ENCODE measurements around the gene SHC4.
A peak's percentile ranks its signal among the peaks of the same experiment; 100 is the strongest.
"Not testable (repeated sequence)": the region's sequence is repeated elsewhere in the genome, so short reads cannot be mapped to it uniquely, and the experiment has no call there.

The SHC4 gene

GRCh38 chr15:48963524-48964113 is at the start of gene SHC4:
Gene SHC4, minus strand, starts transcription at chr15:48963919. Its CDS starts 904 bp downstream, at chr15:48963015.
- peak; percentile 91 to 92 for DNase-seq

- DNase-seq: no peak
Measured at GRCh38 chr15:48999314-48999713, 35.6 kb upstream of the SHC4 start.

GRCh38 chr15:48996276-48996675 is 32.6 kb upstream of the SHC4 start:
- no peak for DNase-seq

- DNase-seq: no peak
Measured at GRCh38 chr15:48993380-48993779, 29.7 kb upstream of the SHC4 start.

- no peak for DNase-seq
Measured at GRCh38 chr15:48992545-48992944, 28.8 kb upstream of the SHC4 start.

GRCh38 chr15:48992096-48992495 is 28.4 kb upstream of the SHC4 start:
- DNase-seq: no peak

GRCh38 chr15:48989170-48989569 is 25.5 kb upstream of the SHC4 start:
- DNase-seq: no peak

- no peak for DNase-seq
Measured at GRCh38 chr15:48987142-48987541, 23.4 kb upstream of the SHC4 start.

GRCh38 chr15:48986240-48986639 is 22.5 kb upstream of the SHC4 start:
- no peak for DNase-seq

- DNase-seq: no peak
Measured at GRCh38 chr15:48985516-48985915, 21.8 kb upstream of the SHC4 start.

- no peak for DNase-seq
Measured at GRCh38 chr15:48984811-48985352, 21.2 kb upstream of the SHC4 start.

- DNase-seq: no peak
Measured at GRCh38 chr15:48984021-48984710, 20.4 kb upstream of the SHC4 start.

- no peak for DNase-seq
Measured at GRCh38 chr15:48983300-48983699, 19.6 kb upstream of the SHC4 start.

GRCh38 chr15:48981941-48982340 is 18.2 kb upstream of the SHC4 start:
- no peak for DNase-seq

GRCh38 chr15:48978638-48979037 is 14.9 kb upstream of the SHC4 start:
- DNase-seq: no peak

GRCh38 chr15:48976444-48977088 is 12.8 kb upstream of the SHC4 start:
- no peak for DNase-seq

GRCh38 chr15:48975472-48976419 is 12.0 kb upstream of the SHC4 start:
- DNase-seq: peak; percentile 79 to 88

GRCh38 chr15:48974882-48975281 is 11.2 kb upstream of the SHC4 start:
- DNase-seq: peak in 1 of 2 experiments; percentile 29

- DNase-seq: no peak
Measured at GRCh38 chr15:48972750-48973503, 9.2 kb upstream of the SHC4 start.

- not testable (repeated sequence) for DNase-seq
Measured at GRCh38 chr15:48970926-48971325, 7.2 kb upstream of the SHC4 start.

- no peak for DNase-seq
Measured at GRCh38 chr15:48968066-48968465, 4.3 kb upstream of the SHC4 start.

GRCh38 chr15:48967336-48967735 is 3.6 kb upstream of the SHC4 start:
- no peak for DNase-seq
